ENCODE results near the gene EHMT1.

DNA sequence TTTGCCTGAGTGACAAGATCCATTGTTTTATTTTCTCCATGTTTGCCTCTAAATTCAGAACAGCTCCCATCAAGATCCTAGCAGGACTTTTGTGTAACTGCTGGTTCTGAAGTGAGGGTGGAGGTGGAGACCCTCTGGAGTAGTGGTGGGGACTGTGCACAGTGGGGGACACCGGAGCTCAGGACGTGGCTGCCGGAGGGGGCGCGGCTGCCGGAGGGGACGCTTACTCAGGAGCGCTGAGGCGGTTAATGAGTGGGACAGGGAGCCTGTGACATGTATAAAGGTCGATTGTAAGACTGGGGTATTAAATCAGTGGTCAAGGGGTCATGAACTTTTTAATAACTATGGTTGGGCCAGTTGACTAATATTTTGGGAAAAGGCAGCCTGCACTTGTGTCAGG is 131.8 kb downstream of the EHMT1 start:
- TF ChIP-seq REST (IDR thresholded peaks at IDR 0.05; ENCODE audit: unreplicated experiment) (no peak), POLR2AphosphoS5 (IDR thresholded peaks at IDR 0.05; ENCODE audit: low read depth) (no peak), EZH2 (IDR thresholded peaks at IDR 0.05; ENCODE audit: low read depth, unreplicated experiment) (no peak), CREB1 (CRISPR knock-in tag; IDR thresholded peaks at IDR 0.05; ENCODE audit: low read depth) (no peak), JUNB (IDR thresholded peaks at IDR 0.05; ENCODE audit: unreplicated experiment) (no peak), EZH2phosphoT487 (IDR thresholded peaks at IDR 0.05; ENCODE audit: unreplicated experiment) (no peak), ZNF114 (CRISPR knock-in tag; IDR thresholded peaks at IDR 0.05) (no peak), ETS1 (IDR thresholded peaks at IDR 0.05) (no peak), STAT1 (IDR thresholded peaks at IDR 0.05; ENCODE audit: unreplicated experiment) (no peak), NANOG (IDR thresholded peaks at IDR 0.05; ENCODE audit: borderline replicate concordance) (no peak), ZNF331 (CRISPR knock-in tag; IDR thresholded peaks at IDR 0.05; ENCODE audit: low read depth) (no peak)
- TF ChIP-seq, protein P1, sequence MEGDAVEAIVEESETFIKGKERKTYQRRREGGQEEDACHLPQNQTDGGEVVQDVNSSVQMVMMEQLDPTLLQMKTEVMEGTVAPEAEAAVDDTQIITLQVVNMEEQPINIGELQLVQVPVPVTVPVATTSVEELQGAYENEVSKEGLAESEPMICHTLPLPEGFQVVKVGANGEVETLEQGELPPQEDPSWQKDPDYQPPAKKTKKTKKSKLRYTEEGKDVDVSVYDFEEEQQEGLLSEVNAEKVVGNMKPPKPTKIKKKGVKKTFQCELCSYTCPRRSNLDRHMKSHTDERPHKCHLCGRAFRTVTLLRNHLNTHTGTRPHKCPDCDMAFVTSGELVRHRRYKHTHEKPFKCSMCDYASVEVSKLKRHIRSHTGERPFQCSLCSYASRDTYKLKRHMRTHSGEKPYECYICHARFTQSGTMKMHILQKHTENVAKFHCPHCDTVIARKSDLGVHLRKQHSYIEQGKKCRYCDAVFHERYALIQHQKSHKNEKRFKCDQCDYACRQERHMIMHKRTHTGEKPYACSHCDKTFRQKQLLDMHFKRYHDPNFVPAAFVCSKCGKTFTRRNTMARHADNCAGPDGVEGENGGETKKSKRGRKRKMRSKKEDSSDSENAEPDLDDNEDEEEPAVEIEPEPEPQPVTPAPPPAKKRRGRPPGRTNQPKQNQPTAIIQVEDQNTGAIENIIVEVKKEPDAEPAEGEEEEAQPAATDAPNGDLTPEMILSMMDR (conservative IDR thresholded peaks at IDR 0.05; ENCODE audit: low read depth in 2 of 2): no peak
